Stomach (tissue), 9 donors: ENCODE results near the gene RCOR3. TPM values are rescaled to one million over a fixed set of nuclear protein-coding genes. Genes with fewer than 3 reads are reported as not detected.

Experiments
- DNase-seq, 2 donors: peaks; one replicate each; pipeline versions ENCODE4 v3.0.0 to v3.0.0-alpha.2; 2013 to 2019
- H3K27ac ChIP-seq, 5 donors: fragments of 200-600 bp in 4 of 5; sonication (generic) in 4 of 5; one replicate each; pipeline ENCODE4 v1.5.1; 2013 to 2019; ENCODE audit warnings: mild to moderate bottlenecking in 1 of 5, moderate library complexity in 1 of 5
- H3K27me3 ChIP-seq, 3 donors: fragments of 200-600 bp; sonication (generic); one replicate each; pipeline ENCODE4 v1.5.1; 2017 to 2019; ENCODE audit warnings: mixed run types in 1 of 3
- H3K36me3 ChIP-seq, 4 donors: fragments of 200-600 bp; sonication (generic); 1 replicate in 3 of 4; 2 replicates in 1 of 4; pipeline ENCODE4 v1.5.1; 2016 to 2019
- H3K4me1 ChIP-seq, 4 donors: fragments of 200-600 bp; sonication (generic); one replicate each; pipeline ENCODE4 v1.5.1; 2016 to 2019
- H3K4me3 ChIP-seq, 4 donors: fragments of 200-600 bp; sonication (generic) in 3 of 4; one replicate each; pipeline ENCODE4 v1.5.1; 2016 to 2019; ENCODE audit warnings: mild to moderate bottlenecking in 1 of 4
- H3K9me3 ChIP-seq, 4 donors: fragments of 200-600 bp; sonication (generic); one replicate each; pipeline ENCODE4 v1.5.1; 2016 to 2019
- EP300 ChIP-seq: sonication (generic); formaldehyde crosslinking; IDR thresholded peaks from one replicate; pipeline ENCODE4 v1.6.1; 2017; ENCODE audit warnings: antibody characterized with exemption
- POLR2A ChIP-seq, 4 donors: fragments of 450-650 bp; IDR thresholded peaks; one replicate each; pipeline ENCODE4 v1.6.1; 2016; ENCODE audit warnings: antibody characterized with exemption in 4 of 4, control low read depth in 2 of 4, mild to moderate bottlenecking in 1 of 4, moderate library complexity in 1 of 4
- POLR2AphosphoS5 ChIP-seq, 3 donors: sonication (generic); formaldehyde crosslinking; IDR thresholded peaks; one replicate each; pipeline ENCODE4 v1.6.1; 2016; ENCODE audit warnings: antibody characterized with exemption in 3 of 3
- WGBS, 5 donors: extraction: QIAGEN DNeasy Blood & Tissue Kit in 3 of 5; methylation state at CpG; one replicate each; pipeline versions ENCODE4 v1.1.5 to v1.1.7; 2013 to 2018; 5-methylcytosine and 5-hydroxymethylcytosine counted together
- intact Hi-C: fragments of 100-400 bp; cut with DNase I; formaldehyde crosslinking; loops from one replicate; pipeline ENCODE4 v1.15.1; 2023; ENCODE audit warnings: low total_unique reads
- polyA plus RNA-seq, 3 donors: library from polyadenylated mRNA; stranded (reverse); fragments of 200-250 nt; gene quantifications; one replicate each; pipeline ENCODE4 v1.2.3, GENCODE V29; 2013
- total RNA-seq, 5 donors: library from RNA; depleted of rRNA; stranded (reverse); fragments of >200 nt; gene quantifications; one replicate each; pipeline versions ENCODE4 v1.1.0 to v1.2.3, GENCODE V29; 2014 to 2016
- TF ChIP-seq, protein P1 (sequence below), 7 experiments: fragments of 450-650 bp in 4 of 7; fragments of 200-600 bp in 3 of 7; sonication (generic) in 3 of 7; IDR thresholded peaks; one replicate each; pipeline ENCODE4 v1.5.1; 2016 to 2019; ENCODE audit warnings: antibody characterized with exemption in 7 of 7, control low read depth in 2 of 7, mild to moderate bottlenecking in 1 of 7
- donor health status: healthy with polysubstance abuse.
- donor health status: Bipolar disorder and iron deficiency.
- donor health status: healthy.

Gene RCOR3
- total and polyA plus RNA-seq, 8 donors, result 11.1 to 128 (median 22.0) TPM

DNA sequence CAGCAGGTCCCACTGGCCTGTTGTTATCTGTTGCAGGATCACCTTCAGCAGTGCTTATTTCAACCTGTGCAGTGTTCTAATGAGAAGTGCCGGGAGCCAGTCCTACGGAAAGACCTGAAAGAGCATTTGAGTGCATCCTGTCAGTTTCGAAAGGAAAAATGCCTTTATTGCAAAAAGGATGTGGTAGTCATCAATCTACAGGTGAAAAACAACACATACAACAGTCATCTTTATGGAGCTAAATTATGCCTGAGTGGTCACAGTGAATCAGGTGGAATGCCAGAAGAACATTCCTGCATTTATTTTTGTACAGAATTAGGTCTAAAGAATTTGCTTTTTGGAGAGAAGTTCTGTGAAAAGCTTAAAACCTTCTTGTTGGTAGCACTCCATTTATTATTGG is 100.7 kb downstream of the RCOR3 start:
- peaks cover 19 to 71% (median 70%) of the 10 kb centered on the region in 4 donors for H3K36me3 ChIP-seq

DNA sequence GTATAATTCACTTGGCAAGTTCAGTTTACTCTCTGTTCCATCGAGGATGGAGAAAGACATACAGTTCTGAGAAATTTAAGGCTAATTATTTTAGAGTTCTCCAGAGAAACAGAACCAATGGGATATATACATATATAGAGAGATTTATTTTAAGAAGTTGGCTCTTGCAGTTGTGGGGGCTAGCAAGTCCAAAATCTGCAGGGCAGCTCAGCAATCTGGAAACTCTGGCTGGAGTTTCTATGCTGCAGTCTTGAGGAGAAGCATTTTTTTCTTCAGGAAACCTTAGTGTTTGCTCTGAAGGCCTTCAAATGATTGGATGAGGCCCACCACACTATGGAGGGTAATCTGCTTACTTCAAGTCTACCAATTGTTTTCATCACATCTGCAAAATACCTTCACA is 102.0 kb downstream of the RCOR3 start:
- WGBS, 5 donors, result 89 to 93% (median 92%) methylated on average over 1 of the region's 1 CpG

More for the DNA sequence above, 100.7 kb downstream of the RCOR3 start:
- no peaks in the 10 kb centered on the region for H3K9me3 ChIP-seq
- no peak overlapping the region for H3K4me3 ChIP-seq
- H3K4me1 ChIP-seq, result no peaks in the 10 kb centered on the region
- no peak overlapping the region for H3K27ac ChIP-seq
- intact Hi-C loops, result no loop called here
- WGBS, 5 donors, result 88 to 95% (median 92%) methylated on average over 3 of the region's 3 CpGs
- no peak for DNase-seq
- TF ChIP-seq POLR2A (IDR thresholded peaks at IDR 0.05), result no peak
- no peak for TF ChIP-seq EP300
- TF ChIP-seq, protein P1, sequence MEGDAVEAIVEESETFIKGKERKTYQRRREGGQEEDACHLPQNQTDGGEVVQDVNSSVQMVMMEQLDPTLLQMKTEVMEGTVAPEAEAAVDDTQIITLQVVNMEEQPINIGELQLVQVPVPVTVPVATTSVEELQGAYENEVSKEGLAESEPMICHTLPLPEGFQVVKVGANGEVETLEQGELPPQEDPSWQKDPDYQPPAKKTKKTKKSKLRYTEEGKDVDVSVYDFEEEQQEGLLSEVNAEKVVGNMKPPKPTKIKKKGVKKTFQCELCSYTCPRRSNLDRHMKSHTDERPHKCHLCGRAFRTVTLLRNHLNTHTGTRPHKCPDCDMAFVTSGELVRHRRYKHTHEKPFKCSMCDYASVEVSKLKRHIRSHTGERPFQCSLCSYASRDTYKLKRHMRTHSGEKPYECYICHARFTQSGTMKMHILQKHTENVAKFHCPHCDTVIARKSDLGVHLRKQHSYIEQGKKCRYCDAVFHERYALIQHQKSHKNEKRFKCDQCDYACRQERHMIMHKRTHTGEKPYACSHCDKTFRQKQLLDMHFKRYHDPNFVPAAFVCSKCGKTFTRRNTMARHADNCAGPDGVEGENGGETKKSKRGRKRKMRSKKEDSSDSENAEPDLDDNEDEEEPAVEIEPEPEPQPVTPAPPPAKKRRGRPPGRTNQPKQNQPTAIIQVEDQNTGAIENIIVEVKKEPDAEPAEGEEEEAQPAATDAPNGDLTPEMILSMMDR (IDR thresholded peaks at IDR 0.05), result no peak
- no peak for TF ChIP-seq POLR2AphosphoS5 (IDR thresholded peaks at IDR 0.05)
- H3K27me3 ChIP-seq, result no peaks in the 10 kb centered on the region

More for the DNA sequence above, 102.0 kb downstream of the RCOR3 start:
- Histone ChIP-seq H3K9me3 (no peaks in the 10 kb centered on the region), H3K27me3 (no peaks in the 10 kb centered on the region), H3K27ac (no peak overlapping the region), H3K4me3 (no peak overlapping the region), H3K4me1 (no peaks in the 10 kb centered on the region), H3K36me3 (peaks cover 19 to 79% (median 73%) of the 10 kb centered on the region in 4 donors)
- no peak for DNase-seq
- intact Hi-C loops, result no loop called here
- TF ChIP-seq POLR2A (IDR thresholded peaks at IDR 0.05) (no peak), POLR2AphosphoS5 (IDR thresholded peaks at IDR 0.05) (no peak), EP300 (no peak)
- TF ChIP-seq, protein P1 (IDR thresholded peaks at IDR 0.05), result no peak

Other genes starting within 250 kb of the RCOR3 start
- 1 to 10 TPM in 4 of 5 donors, not detected in 1; 3.2 to 6.8 (median 3.4) TPM for gene KCNH1, start 125.2 kb upstream of the RCOR3 start, total RNA-seq
- under 1 TPM; 0.10 to 0.31 (median 0.12) TPM for gene KCNH1, start 125.2 kb upstream of the RCOR3 start, polyA plus RNA-seq
- 10 to 100 TPM; 14.8 to 50.7 (median 22.6) TPM for gene TRAF5, start 67.5 kb downstream of the RCOR3 start, total RNA-seq
- gene TRAF5, start 67.5 kb downstream of the RCOR3 start, polyA plus RNA-seq, result 1 to 10 TPM; 4.3 to 9.9 (median 4.3) TPM
- under 1 TPM in 2 of 5 donors, not detected in 3; 0.14 to 0.45 TPM for gene RD3, start 232.8 kb downstream of the RCOR3 start, total RNA-seq
- gene RD3, start 232.8 kb downstream of the RCOR3 start, polyA plus RNA-seq, result under 1 TPM in 2 of 3 donors, not detected in 1; 0.19 to 0.25 TPM